Posterior cingulate gyrus (tissue), 11 donors: Measurements from ENCODE around the gene FOXRED2.
"Not testable (repeated sequence)": the region's sequence is repeated elsewhere in the genome, so short reads cannot be mapped to it uniquely, and the experiment has no call there.

Experiments
- DNase-seq, 10 donors: peaks; one replicate each; pipeline versions ENCODE4 v3.0.0 to v3.0.0-alpha.2; 2020 to 2021; ENCODE audit warnings: mixed read lengths in 3 of 10
- intact Hi-C: fragments of 100-400 bp; cut with DNase I; formaldehyde crosslinking; loops from one replicate; pipeline ENCODE4 v1.15.1; 2023

The FOXRED2 gene

GRCh38 chr22:36454916-36455570, 51.8 kb downstream of the FOXRED2 start:
- intact Hi-C loops = no loop called here
- DNase-seq = peak; percentile 70 to 98 (median 85)

DNA sequence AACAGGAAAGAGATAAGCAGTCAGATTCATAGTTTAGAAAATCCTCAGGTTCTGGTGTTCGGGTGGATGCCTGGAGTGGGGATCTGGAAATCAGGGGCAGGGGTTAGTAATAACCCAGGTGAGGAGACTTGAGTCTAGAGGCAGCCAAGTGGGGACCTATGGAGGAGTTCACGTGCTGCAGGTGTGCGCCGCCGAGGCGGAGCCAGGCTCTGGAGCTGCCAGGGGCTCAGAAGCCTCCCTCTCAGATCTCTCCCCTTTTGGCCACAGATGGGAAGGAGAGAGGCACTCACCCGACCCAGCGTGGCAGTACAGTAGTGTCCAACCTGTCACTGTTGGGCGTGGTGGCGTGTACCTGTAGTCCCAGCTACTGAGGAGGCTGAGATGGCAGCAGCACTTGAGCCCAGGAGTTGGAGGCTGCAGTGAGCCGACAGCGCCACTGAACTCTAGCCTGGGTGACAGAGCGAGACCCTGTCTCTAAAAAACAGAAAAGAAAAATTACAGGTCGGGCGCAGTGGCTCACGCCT, 52.9 kb downstream of the FOXRED2 start:
- intact Hi-C loops = no loop called here
- no peak for DNase-seq

DNA sequence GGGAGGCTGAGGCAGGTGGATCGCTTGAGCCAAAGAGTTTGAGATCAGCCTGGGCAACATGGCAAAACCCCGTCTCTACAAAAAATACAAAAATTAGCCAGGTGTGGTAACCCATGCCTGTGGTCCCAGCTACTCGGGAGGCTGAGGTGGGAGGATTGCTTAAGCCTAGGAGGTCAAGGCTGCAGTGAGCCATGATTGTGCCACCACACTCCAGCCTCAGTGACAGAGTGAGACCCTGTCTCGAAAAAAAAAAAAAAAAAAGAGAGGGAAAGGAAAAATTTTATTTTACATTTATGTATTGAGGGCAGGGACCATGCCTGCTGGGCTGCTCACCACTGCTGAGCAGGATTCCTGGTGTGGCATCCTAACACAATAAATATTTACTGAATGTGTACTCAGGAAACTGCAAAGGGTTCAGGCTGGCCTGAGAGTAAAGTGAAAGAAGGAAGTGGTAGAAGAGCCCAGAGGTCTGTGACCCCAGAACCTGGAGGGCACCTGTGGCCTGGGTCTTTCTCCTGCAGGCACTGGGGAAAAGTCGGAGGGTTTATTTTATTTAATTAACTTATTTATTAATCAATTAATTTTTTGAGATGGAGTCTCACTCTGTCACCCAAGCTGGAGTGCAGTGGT, 53.7 kb downstream of the FOXRED2 start:
- DNase-seq, intact Hi-C loops: not testable (repeated sequence)

DNA sequence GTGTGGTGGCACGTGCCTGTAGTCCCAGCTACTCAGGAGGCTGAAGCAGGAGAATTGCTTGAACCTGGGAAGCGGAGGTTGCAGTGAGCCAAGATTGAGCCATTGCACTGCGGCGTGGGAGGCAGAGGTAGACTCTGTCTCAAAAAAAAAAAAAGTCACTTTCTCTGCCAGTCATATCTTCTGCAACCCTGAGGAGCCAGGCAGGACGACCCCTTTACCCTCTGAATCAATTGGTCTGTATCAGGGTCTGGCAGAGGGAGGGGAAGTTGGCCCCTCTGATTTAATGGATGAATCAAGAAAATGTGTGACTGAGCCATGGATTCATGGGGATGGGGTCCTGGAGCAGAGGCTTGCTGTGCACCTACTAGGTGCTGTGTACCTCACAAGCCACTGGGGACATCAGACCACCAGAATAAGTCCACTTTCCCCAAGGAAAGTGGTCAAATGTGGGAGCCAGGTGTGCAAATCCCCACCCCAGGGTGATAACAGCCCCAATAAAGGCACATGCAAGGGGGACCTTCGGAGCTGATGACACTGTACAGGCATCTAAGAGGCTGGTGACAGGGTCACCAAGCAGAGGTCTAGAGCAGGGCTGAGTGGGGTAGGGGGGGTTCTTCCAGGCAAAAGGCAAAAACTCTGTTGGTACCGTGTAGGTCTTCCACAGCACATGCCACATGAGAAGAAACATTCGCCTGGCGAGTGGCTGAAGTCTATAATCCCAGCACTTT, 54.4 kb downstream of the FOXRED2 start:
- no peak for DNase-seq
- intact Hi-C loops = no loop called here

DNA sequence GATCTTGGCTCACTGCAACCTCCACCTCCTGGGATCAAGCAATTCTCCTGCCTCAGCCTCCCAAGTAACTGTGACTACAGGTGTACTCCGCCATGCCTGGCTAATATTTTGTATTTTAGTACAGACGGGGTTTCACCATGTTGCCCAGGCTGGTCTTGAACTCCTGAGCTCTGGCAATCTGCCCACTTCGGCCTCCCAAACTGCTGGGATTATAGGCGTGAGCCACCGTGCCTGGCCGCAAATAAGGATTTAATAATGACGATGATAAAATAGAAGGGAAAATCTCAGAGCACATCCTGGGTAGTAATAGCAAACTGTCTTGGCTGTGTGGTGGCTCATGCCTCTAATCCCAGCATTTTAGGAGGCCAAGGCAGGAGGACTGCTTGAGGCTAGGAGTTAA, 55.9 kb downstream of the FOXRED2 start:
- peak in 1 of 10 donors; percentile 57 for DNase-seq
- intact Hi-C loops = not testable (repeated sequence)

- intact Hi-C loops = no loop called here
Observed at GRCh38 chr22:36449596-36450175, 57.2 kb downstream of the FOXRED2 start.

DNA sequence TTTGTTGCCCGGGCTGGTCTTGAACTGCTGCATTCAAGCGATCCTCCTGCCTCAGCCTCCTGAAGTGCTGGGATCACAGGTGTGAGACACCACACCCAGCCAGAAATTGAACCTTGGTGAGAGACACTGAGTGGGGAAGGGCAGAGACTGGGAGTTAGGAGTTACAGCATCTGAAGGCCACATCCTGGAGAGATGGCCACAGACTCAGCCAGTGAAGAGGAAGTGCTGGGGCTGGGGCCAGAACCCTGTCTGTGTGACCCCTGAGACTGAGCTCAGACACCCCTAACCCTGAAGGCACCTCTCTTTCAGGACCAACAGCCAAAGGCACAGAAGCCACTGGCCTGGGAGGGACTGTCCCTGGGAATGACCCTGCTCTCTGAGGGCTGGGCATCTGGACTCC, 59.2 kb downstream of the FOXRED2 start:
- no peak for DNase-seq
- intact Hi-C loops = no loop called here

More at GRCh38 chr22:36449596-36450175, 57.2 kb downstream of the FOXRED2 start:
- DNase-seq = peak in 1 of 10 donors; percentile 84

- intact Hi-C loops = no loop called here
- no peak for DNase-seq
Observed at GRCh38 chr22:36445158-36445668, 61.6 kb downstream of the FOXRED2 start.

GRCh38 chr22:36443198-36443770, 63.6 kb downstream of the FOXRED2 start:
- no peak for DNase-seq
- intact Hi-C loops = no loop called here

DNA sequence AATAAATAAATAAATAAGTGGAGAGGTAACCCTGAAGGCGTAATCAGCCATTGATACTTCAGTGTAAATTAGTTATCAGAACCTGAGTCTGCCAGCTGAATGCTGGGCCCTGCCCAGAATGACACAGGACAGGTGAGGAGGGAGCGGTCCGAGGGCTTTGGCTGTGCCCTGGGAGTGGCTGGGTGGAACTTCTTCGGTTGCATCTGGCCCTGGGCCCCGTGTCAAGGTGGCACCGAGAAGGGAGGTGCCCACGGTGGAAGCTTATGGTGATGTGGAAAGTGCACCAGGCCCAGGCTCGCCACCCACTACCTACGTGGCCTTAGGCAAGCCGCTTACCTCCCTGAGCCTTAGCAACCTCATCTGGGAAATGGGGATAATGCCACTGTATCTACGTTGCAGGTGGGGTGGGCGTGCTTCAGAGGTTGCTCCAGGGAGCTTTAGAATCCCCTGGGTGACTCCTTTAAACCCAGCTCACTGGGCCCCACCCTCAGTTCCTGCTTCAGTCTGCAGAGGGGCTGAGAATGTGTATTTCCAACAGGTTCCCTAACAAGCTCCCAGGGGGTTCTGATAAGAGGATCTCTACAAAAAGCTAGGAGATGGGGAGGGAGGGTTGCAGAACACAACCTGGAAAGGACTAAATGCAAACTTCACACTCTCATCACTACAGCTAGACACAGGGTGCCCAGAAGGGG, 64.2 kb downstream of the FOXRED2 start:
- intact Hi-C loops = no loop called here
- DNase-seq = no peak

DNA sequence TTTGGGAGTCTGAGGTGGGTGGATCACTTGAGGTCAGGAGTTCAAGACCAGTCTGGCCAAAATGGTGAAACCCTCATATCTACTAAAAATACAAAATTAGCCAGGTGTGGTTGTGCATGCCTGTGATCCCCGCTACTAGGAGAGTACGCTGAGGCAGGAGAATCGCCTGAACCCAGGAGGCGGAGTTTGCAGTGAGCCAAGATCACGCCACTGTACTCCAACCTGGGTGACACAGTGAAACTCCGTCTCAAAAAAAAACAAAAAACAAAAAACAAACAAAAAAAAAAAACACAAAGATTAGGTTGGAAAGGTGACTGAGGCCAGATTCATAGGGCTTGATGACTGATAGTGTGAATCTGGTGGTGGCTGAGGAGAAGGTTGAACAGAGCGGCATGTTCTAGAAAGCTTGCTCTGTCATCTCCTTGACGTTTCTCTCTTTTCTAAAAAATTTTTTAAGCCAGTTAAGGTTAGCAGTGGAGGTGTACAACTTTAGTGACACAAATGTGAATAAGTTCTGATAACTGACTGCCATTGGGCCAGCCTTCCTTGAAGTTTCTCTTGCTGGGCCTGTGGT, 66.3 kb downstream of the FOXRED2 start:
- intact Hi-C loops = no loop called here
- DNase-seq = no peak

DNA sequence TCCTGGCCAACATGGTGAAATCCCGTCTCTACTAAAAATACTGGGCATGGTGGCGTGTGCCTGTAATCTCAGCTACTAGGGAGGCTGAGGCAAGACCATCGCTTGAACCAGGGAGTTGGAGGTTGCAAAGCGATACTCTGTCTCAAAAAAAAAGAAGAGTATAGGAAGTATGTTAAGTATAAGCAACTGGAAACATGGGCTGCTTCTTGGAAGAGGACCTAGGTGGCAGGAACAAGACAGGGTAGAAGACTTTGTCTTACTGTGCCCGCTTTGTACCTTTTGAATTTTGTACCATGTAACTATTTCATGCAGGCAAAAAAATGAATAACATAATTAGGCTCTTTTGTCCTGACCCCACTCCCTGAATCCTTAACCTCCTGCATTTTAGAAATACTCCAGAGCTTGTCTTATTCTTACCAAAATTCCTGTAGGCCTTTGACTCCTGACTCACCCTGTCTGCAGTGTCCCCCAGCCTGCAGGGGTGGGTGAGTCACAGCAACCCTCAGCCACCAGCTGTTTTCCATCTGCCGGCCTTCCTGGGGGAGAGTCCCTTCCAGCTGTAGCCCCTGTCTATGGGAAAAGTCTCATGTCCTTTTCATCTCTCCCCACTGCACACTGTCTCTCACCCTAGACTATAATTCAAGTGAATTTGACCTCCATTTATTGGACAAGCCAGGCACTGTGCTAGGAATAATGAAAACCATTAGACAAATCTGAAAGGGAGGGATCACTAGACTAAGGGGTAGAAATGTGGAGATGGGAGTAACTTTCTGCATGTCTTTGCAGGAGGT, 67.2 kb downstream of the FOXRED2 start:
- intact Hi-C loops = no loop called here
- DNase-seq = no peak
